Measurements from ENCODE around the gene HELZ.

Gene HELZ

DNA sequence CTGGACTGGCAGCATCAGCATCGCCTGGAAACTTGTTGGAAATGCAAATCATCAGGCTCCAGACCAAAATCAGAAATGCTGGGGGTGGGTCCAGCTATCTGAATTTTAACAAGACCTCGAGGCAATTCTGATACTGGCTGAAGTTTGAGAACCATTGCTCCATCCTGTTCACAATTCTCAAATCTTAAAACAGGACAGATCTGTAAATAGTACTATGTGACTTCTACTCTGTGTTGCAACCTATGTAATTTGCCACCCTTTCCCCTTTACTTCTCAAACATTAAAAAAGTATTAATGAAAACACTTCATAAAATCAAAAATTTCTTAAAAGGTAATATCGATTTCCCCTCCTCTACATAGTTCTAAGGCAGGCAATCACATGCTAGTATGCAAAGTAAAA is 172.1 kb downstream of the HELZ start:
- H3K27ac ChIP-seq (ENCODE audit: low read length), result no peak overlapping the region
- no peak overlapping the region for H3K4me3 ChIP-seq (ENCODE audit: low read depth in 1 of 2, low read length in 2 of 2)
- H3K9me3 ChIP-seq (ENCODE audit: control insufficient read depth in 1 of 2, low read length in 2 of 2), result no peaks in the 10 kb centered on the region
- H3K4me1 ChIP-seq (ENCODE audit: control insufficient read depth in 1 of 2, insufficient read depth in 2 of 2, low read length in 2 of 2), result no peaks in the 10 kb centered on the region
- no peaks in the 10 kb centered on the region for H3K27me3 ChIP-seq (ENCODE audit: low read depth, low read length)
- H3K36me3 ChIP-seq (ENCODE audit: control insufficient read depth in 1 of 2, insufficient read depth in 2 of 2, low read length in 2 of 2), result peaks cover 4 to 6% of the 10 kb centered on the region in 2 donors

- Histone ChIP-seq H3K36me3 (ENCODE audit: control insufficient read depth in 1 of 2, insufficient read depth in 2 of 2, low read length in 2 of 2) (peaks cover 4 to 6% of the 10 kb centered on the region in 2 donors), H3K4me1 (ENCODE audit: control insufficient read depth in 1 of 2, insufficient read depth in 2 of 2, low read length in 2 of 2) (no peaks in the 10 kb centered on the region), H3K4me3 (ENCODE audit: low read depth in 1 of 2, low read length in 2 of 2) (no peak overlapping the region), H3K27me3 (ENCODE audit: low read depth, low read length) (no peaks in the 10 kb centered on the region), H3K9me3 (ENCODE audit: control insufficient read depth in 1 of 2, low read length in 2 of 2) (no peaks in the 10 kb centered on the region), H3K27ac (ENCODE audit: low read length) (no peak overlapping the region)
Measured at GRCh38 chr17:67071595-67071994, 173.4 kb downstream of the HELZ start.

DNA sequence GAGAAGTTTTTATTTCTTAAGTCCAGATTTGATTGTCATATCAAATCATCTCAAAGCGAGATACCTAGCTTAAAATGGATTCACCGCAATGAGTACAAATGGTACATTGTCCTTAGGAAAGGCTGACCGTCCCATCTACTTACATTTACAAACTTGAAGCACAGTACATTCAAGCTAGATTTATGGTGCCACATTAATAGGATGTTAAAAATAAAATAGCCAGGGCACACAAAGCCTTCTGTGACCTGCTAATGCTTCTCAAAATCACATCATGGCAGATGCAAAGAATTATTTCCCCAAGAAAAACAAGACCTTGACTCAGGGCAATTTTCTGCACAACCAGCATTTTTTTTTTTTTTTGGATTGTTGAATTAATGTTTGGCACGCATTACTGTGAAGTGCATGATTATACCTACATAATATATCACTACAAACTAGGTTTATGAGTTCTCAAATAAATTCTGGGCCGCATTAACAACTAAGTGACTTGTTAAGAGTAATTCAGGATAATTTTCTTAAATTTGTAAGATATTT is 175.3 kb downstream of the HELZ start:
- H3K36me3 ChIP-seq (ENCODE audit: control insufficient read depth in 1 of 2, insufficient read depth in 2 of 2, low read length in 2 of 2), result peaks cover 4 to 6% of the 10 kb centered on the region in 2 donors
- no peaks in the 10 kb centered on the region for H3K27me3 ChIP-seq (ENCODE audit: low read depth, low read length)
- H3K4me3 ChIP-seq (ENCODE audit: low read depth in 1 of 2, low read length in 2 of 2), result no peak overlapping the region
- no peaks in the 10 kb centered on the region for H3K4me1 ChIP-seq (ENCODE audit: control insufficient read depth in 1 of 2, insufficient read depth in 2 of 2, low read length in 2 of 2)
- no peak overlapping the region for H3K27ac ChIP-seq (ENCODE audit: low read length)
- no peaks in the 10 kb centered on the region for H3K9me3 ChIP-seq (ENCODE audit: control insufficient read depth in 1 of 2, low read length in 2 of 2)

DNA sequence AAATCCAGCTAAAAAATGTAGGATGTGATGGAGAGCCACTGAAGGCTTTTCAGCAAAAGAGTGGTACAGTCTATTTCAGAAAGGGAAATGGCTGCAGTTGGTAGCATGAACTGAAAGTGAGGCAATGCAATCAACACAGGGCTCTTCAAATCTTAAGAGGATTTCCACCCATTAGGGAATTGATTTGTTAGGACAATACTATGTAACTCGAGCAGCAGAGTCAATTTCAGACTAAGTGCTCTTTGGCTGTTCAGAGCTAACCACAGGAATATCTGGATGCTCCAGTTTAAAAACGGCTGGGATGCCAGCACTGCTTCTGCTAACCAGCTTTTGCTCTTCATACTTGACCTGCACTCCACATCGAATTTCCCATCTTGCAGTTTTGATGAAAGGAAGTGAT is 176.0 kb downstream of the HELZ start:
- H3K27me3 ChIP-seq (ENCODE audit: low read depth, low read length), result no peaks in the 10 kb centered on the region
- H3K4me1 ChIP-seq (ENCODE audit: control insufficient read depth in 1 of 2, insufficient read depth in 2 of 2, low read length in 2 of 2), result no peaks in the 10 kb centered on the region
- no peaks in the 10 kb centered on the region for H3K9me3 ChIP-seq (ENCODE audit: control insufficient read depth in 1 of 2, low read length in 2 of 2)
- H3K36me3 ChIP-seq (ENCODE audit: control insufficient read depth in 1 of 2, insufficient read depth in 2 of 2, low read length in 2 of 2), result peaks cover 4 to 6% of the 10 kb centered on the region in 2 donors
- no peak overlapping the region for H3K4me3 ChIP-seq (ENCODE audit: low read depth in 1 of 2, low read length in 2 of 2)
- no peak overlapping the region for H3K27ac ChIP-seq (ENCODE audit: low read length)

DNA sequence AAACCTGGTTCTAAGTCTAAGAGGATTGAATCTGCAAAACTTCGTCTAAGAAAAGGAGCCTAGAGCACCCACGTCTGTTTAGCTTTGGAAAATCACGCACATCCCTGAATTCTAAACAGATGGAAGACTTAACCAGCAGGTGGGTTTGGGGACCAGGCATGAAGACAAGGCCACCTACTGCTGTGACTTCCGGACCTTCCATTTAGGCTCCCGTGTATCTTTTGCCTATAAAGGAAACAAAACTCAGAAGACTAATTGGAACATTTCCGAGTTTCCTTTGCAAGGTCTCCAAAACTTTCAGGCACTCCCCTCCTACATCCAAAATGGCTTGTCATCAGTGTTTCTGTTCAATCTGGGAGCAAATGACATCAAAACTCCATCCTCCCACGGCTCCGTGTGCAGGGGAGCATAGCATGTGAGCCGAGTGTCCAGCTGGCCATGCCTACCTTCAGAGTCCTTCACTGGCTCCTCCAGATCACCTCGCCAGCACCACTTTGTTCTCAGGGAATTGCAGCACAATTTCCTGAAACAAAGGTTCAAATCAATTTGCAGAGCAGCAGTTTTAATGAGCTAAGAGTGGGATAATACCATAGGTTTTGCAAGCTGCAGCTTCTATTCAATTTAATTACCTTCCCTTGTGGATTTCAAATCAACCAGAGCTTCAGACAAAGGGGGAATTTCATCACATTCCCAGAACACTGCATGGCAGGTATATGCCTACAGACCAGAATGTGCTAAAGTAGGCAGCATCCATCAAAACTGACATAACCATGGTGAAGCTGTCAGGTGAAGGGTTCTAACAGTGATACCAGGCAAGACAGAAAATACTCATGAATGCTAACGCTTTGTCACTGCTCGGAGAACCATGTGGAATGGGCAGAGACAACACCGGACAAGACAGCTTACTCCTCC is 177.2 kb downstream of the HELZ start:
- no peaks in the 10 kb centered on the region for H3K4me1 ChIP-seq (ENCODE audit: control insufficient read depth in 1 of 2, insufficient read depth in 2 of 2, low read length in 2 of 2)
- H3K36me3 ChIP-seq (ENCODE audit: control insufficient read depth in 1 of 2, insufficient read depth in 2 of 2, low read length in 2 of 2), result peaks cover 0 to 5% of the 10 kb centered on the region in 2 donors
- H3K9me3 ChIP-seq (ENCODE audit: control insufficient read depth in 1 of 2, low read length in 2 of 2), result no peaks in the 10 kb centered on the region
- no peak overlapping the region for H3K27ac ChIP-seq (ENCODE audit: low read length)
- no peak overlapping the region for H3K4me3 ChIP-seq (ENCODE audit: low read depth in 1 of 2, low read length in 2 of 2)
- H3K27me3 ChIP-seq (ENCODE audit: low read depth, low read length), result no peaks in the 10 kb centered on the region

DNA sequence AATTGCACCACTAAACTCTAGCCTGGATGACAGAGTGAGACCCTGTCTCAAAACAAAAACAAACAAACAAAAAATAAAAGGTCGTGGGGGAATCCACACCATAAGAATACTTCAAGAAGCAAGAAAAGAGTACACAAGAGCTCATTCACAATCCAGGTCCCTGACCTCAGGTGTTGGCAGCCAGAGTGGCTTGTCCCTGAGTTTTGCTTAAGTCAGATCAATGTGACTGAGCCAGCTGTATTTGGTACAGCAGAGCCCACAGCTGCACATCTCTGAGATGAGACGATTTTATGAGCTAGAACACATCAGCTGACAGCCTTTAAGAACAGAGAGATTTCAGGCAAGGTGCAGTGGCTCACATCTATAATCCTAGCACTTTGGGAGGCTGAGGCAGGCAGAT is 178.3 kb downstream of the HELZ start:
- no peaks in the 10 kb centered on the region for H3K36me3 ChIP-seq (ENCODE audit: control insufficient read depth in 1 of 2, insufficient read depth in 2 of 2, low read length in 2 of 2)
- no peak overlapping the region for H3K4me3 ChIP-seq (ENCODE audit: low read depth in 1 of 2, low read length in 2 of 2)
- no peak overlapping the region for H3K27ac ChIP-seq (ENCODE audit: low read length)
- H3K4me1 ChIP-seq (ENCODE audit: control insufficient read depth in 1 of 2, insufficient read depth in 2 of 2, low read length in 2 of 2), result no peaks in the 10 kb centered on the region
- no peaks in the 10 kb centered on the region for H3K9me3 ChIP-seq (ENCODE audit: control insufficient read depth in 1 of 2, low read length in 2 of 2)
- H3K27me3 ChIP-seq (ENCODE audit: low read depth, low read length), result no peaks in the 10 kb centered on the region

GRCh38 chr17:67063141-67063540 is 181.9 kb downstream of the HELZ start:
- Histone ChIP-seq H3K27ac (ENCODE audit: low read length) (no peak overlapping the region), H3K27me3 (ENCODE audit: low read depth, low read length) (no peaks in the 10 kb centered on the region), H3K4me1 (ENCODE audit: control insufficient read depth in 1 of 2, insufficient read depth in 2 of 2, low read length in 2 of 2) (no peaks in the 10 kb centered on the region), H3K36me3 (ENCODE audit: control insufficient read depth in 1 of 2, insufficient read depth in 2 of 2, low read length in 2 of 2) (no peaks in the 10 kb centered on the region), H3K9me3 (ENCODE audit: control insufficient read depth in 1 of 2, low read length in 2 of 2) (no peaks in the 10 kb centered on the region), H3K4me3 (ENCODE audit: low read depth in 1 of 2, low read length in 2 of 2) (no peak overlapping the region)

DNA sequence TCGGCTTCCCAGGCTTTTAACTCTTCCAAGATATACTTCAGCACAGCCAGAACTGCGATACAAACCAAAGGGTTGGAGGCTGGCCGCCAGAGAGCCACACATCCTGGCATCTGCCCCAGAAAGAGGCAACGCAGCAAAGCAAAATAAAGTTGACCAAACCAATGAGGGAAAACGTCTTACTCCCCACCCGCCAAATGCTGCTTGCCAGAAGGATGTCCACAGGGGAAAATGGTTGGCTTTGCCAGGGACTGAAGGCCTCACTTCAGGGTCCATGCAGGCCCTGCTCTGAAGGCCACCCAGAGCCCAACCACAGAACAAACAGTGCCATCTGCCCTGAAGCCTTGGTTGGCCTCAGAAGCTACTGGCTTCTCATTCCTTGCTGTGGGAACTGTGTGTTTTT is 185.6 kb downstream of the HELZ start:
- no peaks in the 10 kb centered on the region for H3K36me3 ChIP-seq (ENCODE audit: control insufficient read depth in 1 of 2, insufficient read depth in 2 of 2, low read length in 2 of 2)
- no peaks in the 10 kb centered on the region for H3K9me3 ChIP-seq (ENCODE audit: control insufficient read depth in 1 of 2, low read length in 2 of 2)
- no peaks in the 10 kb centered on the region for H3K27me3 ChIP-seq (ENCODE audit: low read depth, low read length)
- no peak overlapping the region for H3K27ac ChIP-seq (ENCODE audit: low read length)
- H3K4me1 ChIP-seq (ENCODE audit: control insufficient read depth in 1 of 2, insufficient read depth in 2 of 2, low read length in 2 of 2), result no peaks in the 10 kb centered on the region
- H3K4me3 ChIP-seq (ENCODE audit: low read depth in 1 of 2, low read length in 2 of 2), result no peak overlapping the region

- Histone ChIP-seq H3K36me3 (ENCODE audit: control insufficient read depth in 1 of 2, insufficient read depth in 2 of 2, low read length in 2 of 2) (no peaks in the 10 kb centered on the region), H3K4me3 (ENCODE audit: low read depth in 1 of 2, low read length in 2 of 2) (no peak overlapping the region), H3K27me3 (ENCODE audit: low read depth, low read length) (no peaks in the 10 kb centered on the region), H3K9me3 (ENCODE audit: control insufficient read depth in 1 of 2, low read length in 2 of 2) (no peaks in the 10 kb centered on the region), H3K4me1 (ENCODE audit: control insufficient read depth in 1 of 2, insufficient read depth in 2 of 2, low read length in 2 of 2) (no peaks in the 10 kb centered on the region), H3K27ac (ENCODE audit: low read length) (no peak overlapping the region)
Measured at GRCh38 chr17:67058036-67058435, 187.0 kb downstream of the HELZ start.

DNA sequence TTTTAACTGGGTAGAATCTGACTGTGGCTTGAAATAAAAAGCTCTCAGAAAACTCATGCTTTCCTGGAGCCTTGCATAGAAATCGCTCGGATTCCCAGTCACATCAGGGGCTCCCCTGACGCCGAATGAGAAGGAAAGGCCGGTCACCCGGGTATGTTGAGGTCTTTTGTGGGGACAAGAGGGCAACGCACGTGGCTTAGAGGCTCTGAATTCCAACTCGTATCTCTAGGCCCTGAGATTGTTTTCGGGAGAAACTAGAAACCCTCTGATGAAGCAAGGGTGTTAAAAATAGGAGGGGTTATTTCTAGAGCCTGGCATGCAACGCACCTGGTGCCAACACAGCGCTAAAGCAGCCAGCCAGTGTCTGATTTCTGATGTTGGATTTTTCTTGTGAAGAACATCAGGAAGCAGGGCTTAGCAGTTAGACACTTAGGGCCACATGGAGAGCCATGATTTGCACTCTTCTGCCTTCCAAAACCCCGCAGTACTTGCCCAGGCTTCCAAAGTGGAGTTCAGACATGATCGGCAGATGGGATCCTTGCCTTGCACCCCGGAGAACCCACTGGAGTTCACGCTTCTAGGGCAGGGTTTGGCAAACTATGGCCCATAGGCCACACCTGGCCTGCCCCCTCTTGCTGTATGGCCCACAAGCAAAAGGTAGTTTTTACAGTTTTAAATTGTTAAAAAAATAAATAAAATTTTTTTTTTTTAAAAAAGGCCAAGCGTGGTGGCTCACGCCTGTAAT is 188.1 kb downstream of the HELZ start:
- no peaks in the 10 kb centered on the region for H3K36me3 ChIP-seq (ENCODE audit: control insufficient read depth in 1 of 2, insufficient read depth in 2 of 2, low read length in 2 of 2)
- no peaks in the 10 kb centered on the region for H3K27me3 ChIP-seq (ENCODE audit: low read depth, low read length)
- no peaks in the 10 kb centered on the region for H3K9me3 ChIP-seq (ENCODE audit: control insufficient read depth in 1 of 2, low read length in 2 of 2)
- H3K4me1 ChIP-seq (ENCODE audit: control insufficient read depth in 1 of 2, insufficient read depth in 2 of 2, low read length in 2 of 2), result no peaks in the 10 kb centered on the region
- no peak overlapping the region for H3K27ac ChIP-seq (ENCODE audit: low read length)
- no peak overlapping the region for H3K4me3 ChIP-seq (ENCODE audit: low read depth in 1 of 2, low read length in 2 of 2)
